ENCODE data around the gene DPP6.

DPP6 gene

GRCh38 chr7:154394804-154395203, 342.6 kb downstream of the DPP6 start:
- no peak for DNase-seq (ENCODE audit: extremely low spot score)
- POLR2A ChIA-PET: no interaction called here
- CTCF ChIA-PET: no interaction called here
- TF ChIP-seq, protein P1, sequence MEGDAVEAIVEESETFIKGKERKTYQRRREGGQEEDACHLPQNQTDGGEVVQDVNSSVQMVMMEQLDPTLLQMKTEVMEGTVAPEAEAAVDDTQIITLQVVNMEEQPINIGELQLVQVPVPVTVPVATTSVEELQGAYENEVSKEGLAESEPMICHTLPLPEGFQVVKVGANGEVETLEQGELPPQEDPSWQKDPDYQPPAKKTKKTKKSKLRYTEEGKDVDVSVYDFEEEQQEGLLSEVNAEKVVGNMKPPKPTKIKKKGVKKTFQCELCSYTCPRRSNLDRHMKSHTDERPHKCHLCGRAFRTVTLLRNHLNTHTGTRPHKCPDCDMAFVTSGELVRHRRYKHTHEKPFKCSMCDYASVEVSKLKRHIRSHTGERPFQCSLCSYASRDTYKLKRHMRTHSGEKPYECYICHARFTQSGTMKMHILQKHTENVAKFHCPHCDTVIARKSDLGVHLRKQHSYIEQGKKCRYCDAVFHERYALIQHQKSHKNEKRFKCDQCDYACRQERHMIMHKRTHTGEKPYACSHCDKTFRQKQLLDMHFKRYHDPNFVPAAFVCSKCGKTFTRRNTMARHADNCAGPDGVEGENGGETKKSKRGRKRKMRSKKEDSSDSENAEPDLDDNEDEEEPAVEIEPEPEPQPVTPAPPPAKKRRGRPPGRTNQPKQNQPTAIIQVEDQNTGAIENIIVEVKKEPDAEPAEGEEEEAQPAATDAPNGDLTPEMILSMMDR (IDR thresholded peaks at IDR 0.05; ENCODE audit: control extremely low read depth, extremely low read depth, low read depth, missing control alignments): no peak

GRCh38 chr7:154406312-154406711, 354.1 kb downstream of the DPP6 start:
- TF ChIP-seq, protein P1 (IDR thresholded peaks at IDR 0.05; ENCODE audit: control extremely low read depth, extremely low read depth, low read depth, missing control alignments): no peak
- ChIA-PET POLR2A (no interaction called here), CTCF (no interaction called here)
- DNase-seq (ENCODE audit: extremely low spot score): no peak

DNA sequence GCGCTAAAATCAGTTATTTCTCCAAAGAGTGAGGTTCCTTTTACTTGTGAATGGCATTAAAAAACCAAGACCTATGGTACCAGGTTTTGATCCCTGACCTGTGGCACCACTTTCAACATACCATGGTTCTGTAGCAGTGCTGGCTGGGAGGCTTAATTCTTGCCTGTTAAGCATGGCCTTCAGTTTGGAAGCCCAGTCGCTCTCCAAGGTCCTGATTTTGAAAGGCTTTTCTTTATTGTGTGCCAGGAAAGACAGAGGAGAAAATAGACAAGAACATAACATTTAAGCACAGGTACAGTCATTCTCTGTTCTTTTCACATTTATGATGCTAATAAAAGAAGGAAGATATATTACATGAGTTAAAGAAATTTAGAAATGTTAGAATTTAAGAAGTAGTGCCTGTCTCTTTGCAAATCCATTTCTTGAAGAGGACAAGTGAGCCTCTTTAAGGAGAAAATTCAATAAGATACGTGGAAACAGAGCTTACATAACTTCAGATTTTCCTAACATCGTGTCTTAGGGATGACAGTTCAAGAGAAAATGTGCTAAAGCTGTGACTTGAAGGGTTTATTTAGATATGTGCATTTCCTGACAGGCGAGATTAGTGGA, 357.6 kb downstream of the DPP6 start:
- TF ChIP-seq, protein P1 (IDR thresholded peaks at IDR 0.05; ENCODE audit: control extremely low read depth, extremely low read depth, low read depth, missing control alignments): no peak
- DNase-seq (ENCODE audit: extremely low spot score): no peak
- CTCF ChIA-PET: no interaction called here
- POLR2A ChIA-PET: no interaction called here

- DNase-seq (ENCODE audit: extremely low spot score): no peak
- ChIA-PET POLR2A (no interaction called here), CTCF (no interaction called here)
- TF ChIP-seq, protein P1 (IDR thresholded peaks at IDR 0.05; ENCODE audit: control extremely low read depth, extremely low read depth, low read depth, missing control alignments): no peak
Measured at GRCh38 chr7:154412105-154412504, 359.9 kb downstream of the DPP6 start.

DNA sequence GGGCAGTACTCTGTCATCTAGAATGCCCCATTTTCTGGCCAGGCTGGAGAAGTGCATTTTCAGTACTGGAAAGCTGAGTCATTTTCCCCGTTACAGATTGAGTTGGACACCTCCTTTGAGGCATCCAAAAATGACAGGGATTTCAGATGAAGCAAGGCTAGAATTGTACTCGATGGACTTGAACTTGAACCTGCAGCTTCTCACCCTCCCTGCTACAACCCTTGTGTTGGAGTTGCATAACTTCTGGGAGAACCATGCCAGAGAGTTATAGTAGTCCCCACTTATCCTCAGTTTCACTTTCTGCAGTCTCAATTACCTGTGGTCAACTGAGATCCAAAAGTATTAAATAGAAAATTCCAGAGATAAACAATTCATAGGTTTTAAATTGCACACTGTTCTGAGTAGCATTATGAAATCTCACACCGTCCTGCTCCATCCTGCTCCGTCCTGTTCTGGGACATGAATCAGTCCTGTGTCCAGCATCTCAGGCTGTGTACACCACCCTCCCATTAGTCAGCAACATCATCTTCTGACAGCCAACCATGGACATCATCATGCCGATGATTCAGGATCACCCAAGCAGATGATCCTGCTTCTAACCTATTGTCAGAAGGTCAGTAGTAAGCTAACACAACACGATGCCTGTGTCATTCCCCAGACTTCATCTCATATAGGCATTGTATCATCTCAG, 363.7 kb downstream of the DPP6 start:
- TF ChIP-seq, protein P1 (IDR thresholded peaks at IDR 0.05; ENCODE audit: control extremely low read depth, extremely low read depth, low read depth, missing control alignments): no peak
- ChIA-PET CTCF (no interaction called here), POLR2A (no interaction called here)
- DNase-seq (ENCODE audit: extremely low spot score): no peak

- ChIA-PET POLR2A (no interaction called here), CTCF (no interaction called here)
- TF ChIP-seq, protein P1 (IDR thresholded peaks at IDR 0.05; ENCODE audit: control extremely low read depth, extremely low read depth, low read depth, missing control alignments): no peak
- DNase-seq (ENCODE audit: extremely low spot score): no peak
Measured at GRCh38 chr7:154416714-154417113, 364.5 kb downstream of the DPP6 start.

Data from GM10248 (cell line).